Activated effector memory CD4-positive, alpha-beta T cell treated with Interleukin-2 at 50 U/mL for 16 hours (primary cell): ENCODE measurements around the gene IFITM5.
"Not testable (repeated sequence)": the region's sequence is repeated elsewhere in the genome, so short reads cannot be mapped to it uniquely, and the experiment has no call there.

ENCODE experiments used
- DNase-seq: peaks from one replicate; pipeline ENCODE4 v3.0.0-alpha.2; 2020

IFITM5 gene

DNA sequence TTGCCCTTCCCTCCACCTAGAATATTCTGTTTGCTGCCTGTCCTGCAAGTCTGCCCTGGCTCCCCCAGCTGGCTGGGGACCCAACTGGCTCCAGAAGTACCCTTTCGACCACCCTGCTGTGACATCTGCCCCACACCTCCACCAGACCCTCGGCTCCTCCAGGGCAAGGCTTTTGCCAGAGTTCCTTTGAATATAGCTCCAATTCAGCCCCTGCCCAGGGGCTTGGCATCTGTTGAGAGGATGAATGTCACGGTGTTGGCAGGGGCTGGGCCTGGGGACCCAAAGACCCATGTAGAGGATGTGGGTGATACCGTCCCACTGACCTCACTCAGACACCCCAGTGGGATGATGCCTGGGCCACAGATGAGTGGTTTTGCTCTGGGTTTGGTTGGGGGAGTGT lies 17.2 kb downstream of the IFITM5 start:
- DNase-seq = no peak

DNA sequence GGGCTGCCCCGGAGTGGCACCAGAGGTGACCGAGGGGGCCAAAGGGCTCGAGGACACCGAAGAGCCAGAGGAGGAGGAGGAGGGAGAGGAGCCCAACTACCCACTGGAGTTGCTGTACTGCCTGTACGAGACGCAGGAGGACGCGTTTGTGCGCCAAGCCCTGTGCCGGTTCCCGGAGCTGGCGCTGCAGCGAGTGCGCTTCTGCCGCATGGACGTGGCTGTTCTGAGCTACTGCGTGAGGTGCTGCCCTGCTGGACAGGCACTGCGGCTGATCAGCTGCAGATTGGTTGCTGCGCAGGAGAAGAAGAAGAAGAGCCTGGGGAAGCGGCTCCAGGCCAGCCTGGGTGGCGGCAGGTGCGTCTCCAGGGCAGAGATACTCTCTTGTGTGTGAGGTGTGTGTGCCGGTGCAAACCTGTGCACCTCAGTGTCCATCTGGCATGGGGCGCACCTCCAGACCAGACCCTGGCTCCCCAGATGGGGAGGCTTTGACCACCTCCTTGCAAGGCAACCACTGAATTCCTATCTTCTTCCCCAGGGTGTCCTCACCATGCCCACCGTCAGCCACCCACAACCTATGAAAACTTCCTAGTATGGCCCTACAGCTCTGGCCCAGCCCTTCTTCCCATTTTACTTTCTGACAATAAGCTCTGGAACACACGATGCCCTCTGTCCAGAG lies 17.7 kb downstream of the IFITM5 start:
- DNase-seq = no peak

DNA sequence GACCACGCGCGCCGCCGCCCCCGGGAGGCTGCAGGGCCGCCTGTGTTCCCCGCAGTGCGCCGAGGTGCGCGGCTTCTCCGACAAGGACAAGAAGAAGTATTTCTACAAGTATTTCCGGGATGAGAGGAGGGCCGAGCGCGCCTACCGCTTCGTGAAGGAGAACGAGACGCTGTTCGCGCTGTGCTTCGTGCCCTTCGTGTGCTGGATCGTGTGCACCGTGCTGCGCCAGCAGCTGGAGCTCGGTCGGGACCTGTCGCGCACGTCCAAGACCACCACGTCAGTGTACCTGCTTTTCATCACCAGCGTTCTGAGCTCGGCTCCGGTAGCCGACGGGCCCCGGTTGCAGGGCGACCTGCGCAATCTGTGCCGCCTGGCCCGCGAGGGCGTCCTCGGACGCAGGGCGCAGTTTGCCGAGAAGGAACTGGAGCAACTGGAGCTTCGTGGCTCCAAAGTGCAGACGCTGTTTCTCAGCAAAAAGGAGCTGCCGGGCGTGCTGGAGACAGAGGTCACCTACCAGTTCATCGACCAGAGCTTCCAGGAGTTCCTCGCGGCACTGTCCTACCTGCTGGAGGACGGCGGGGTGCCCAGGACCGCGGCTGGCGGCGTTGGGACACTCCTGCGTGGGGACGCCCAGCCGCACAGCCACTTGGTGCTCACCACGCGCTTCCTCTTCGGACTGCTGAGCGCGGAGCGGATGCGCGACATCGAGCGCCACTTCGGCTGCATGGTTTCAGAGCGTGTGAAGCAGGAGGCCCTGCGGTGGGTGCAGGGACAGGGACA lies 18.4 kb downstream of the IFITM5 start:
- DNase-seq = no peak

DNA sequence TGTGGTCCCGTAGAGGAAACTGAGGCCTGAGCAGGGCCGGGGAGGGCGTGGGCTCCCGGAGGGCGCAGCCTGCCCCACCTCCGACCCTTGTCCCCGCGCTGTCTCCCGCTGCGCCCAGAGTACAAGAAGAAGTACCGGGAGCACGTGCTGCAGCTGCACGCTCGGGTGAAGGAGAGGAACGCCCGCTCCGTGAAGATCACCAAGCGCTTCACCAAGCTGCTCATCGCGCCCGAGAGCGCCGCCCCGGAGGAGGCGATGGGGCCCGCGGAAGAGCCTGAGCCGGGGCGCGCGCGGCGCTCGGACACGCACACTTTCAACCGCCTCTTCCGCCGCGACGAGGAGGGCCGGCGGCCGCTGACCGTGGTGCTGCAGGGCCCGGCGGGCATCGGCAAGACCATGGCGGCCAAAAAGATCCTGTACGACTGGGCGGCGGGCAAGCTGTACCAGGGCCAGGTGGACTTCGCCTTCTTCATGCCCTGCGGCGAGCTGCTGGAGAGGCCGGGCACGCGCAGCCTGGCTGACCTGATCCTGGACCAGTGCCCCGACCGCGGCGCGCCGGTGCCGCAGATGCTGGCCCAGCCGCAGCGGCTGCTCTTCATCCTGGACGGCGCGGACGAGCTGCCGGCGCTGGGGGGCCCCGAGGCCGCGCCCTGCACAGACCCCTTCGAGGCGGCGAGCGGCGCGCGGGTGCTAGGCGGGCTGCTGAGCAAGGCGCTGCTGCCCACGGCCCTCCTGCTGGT lies 19.2 kb downstream of the IFITM5 start:
- DNase-seq = no peak

DNA sequence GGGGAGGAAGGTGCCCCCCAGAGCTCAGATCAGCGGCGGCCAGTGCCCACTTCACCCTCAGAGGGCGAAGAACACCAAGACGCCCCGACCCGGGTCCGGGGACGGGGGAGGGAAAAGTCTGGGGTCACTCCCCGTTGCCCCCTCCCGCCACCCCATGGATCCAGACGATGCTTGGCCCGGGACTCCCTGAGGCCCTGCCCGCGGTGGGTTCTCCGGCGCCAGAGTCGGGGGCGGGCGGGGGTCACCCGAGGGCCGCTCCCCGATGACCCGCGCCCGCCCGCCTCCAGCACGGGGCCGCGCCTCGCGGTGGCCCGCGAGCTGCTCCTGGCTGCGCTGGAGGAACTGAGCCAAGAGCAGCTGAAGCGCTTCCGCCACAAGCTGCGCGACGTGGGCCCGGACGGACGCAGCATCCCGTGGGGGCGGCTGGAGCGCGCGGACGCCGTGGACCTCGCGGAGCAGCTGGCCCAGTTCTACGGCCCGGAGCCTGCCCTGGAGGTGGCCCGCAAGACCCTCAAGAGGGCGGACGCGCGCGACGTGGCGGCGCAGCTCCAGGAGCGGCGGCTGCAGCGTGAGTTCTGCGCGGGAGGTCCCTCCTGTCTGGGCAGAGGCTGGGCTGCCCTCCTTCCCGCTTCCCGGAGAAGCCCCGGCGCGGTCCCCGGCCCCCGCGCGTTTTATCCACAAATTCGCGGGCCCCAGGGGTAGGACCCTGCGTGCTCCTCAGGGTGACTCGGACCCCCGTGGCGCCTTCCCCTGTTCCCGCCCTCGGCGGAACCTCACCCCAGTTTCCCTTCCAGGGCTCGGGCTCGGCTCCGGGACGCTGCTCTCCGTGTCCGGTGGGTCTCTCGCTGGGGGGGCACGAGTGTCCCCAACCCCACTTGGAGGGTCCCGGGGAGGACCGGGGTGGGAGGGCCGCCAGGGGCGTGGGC lies 20.0 kb downstream of the IFITM5 start:
- no peak for DNase-seq

DNA sequence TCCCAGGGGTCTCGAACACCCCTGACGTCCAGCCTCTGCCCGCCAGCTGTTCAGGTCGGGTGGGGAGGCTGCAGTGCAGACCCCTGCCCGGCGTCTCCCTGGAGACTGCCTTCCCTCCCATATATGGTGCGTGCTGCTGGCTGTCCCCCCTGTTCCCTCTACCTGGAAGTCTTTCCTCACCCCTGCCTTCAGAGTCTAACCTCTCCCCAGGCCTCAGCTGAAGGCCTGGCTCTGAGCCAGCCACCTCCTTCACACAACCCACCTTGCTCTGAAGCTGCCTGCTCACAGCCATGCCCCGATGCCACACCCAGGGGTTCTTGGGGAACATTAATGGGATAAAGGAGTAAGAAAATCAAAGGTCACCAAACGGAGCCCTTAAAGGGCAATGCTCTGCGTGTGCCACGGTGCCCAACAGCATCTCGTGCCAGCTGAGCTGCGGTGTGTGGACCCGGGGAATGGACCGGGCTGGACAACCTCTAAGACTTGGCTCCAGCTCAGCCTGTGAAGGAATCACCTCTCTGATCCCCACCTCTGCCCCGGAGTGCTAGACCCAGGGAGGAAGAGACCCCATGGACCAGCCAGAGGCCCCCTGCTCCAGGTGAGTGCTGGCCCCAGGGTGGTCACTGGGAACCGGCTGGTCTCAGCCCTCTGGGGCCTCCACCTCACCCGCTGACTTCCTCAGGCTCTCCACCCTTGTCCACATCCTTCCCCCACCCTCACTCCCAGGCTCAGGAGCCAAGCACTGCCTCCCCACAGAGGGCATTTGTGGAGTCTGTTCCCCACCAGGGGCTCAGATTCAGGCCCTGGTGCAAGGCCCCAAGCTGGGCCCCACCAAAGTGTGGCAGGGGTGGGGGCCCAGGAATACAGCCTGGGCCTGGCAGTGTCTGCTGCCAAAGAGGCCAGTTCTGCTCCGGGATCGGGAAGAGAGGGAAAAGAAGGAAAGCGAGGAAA lies 21.1 kb downstream of the IFITM5 start, which contains the start of gene NLRP6:
TSS of gene NLRP6 (plus strand) at position 407 of the 951 bp plus-strand sequence. CDS start at position 570, 163 bp downstream.
- no peak for DNase-seq

DNA sequence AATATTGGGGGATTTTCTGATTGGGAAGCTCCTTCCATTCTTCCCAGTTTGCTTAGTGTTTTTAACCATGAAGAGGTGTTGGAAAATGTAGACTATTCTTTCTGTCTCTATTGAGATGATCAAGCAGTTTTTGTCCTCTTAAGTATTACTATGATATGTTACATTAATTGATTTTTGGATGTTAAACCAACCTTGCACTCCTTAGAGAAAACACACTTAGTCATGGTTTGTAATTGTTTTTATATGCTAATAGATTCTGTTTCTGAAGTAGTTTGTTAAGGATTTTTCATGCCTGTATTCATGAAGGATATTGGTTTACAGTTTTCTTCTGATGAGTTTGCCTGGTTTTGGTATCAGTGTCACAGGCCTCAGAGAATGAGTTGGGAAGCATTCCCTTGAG lies 23.1 kb downstream of the IFITM5 start:
- no peak for DNase-seq

DNA sequence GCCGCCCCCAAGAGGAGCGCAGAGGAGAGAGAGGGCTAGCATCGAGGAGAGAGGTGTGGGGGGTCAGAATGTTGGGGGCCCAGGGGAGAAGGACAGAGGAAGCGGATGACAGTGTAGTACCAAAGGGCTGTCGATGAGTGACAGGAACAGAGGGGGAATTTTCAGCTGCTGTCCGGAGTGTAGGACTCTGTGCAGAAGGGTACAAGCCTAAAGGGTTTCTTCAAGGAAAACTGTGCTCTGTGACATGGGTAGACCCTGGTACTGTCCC lies 26.5 kb downstream of the IFITM5 start:
- DNase-seq = no peak

DNA sequence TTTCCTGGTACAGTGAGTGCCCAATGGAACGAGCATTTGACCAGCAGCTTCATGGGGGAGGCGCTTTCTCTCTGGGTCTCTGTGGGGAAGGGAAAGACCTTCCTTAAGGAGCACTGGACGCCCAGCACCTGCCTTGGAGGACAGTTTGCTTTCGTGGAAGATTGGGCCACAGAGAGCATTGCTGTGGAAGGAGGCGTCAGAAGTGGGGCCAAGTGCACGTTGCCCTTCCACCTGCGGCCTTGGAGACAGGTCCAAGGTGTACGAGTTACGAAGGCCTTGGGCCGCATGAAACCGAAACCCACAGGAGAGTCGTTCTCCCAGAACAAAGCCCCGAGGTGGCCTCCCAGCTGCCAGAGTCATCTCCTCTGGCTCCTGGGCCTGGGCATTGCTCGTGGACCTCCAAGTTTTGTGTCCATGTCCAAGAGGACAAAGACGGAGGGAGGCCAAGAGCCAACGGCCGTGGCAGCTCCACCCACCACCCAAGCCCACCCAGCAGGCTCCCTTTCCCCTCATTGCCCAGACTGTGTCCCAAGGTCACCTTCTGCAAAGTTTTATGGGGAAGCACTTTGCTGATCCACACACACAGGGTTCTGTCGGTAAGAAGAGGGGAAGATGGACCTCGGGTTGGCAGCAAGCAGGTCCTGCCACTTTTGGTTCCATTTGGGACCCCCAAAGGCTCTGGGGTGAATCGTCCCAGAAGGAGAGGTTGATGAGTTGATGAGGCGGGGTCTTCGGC lies 27.0 kb downstream of the IFITM5 start:
- DNase-seq = no peak

DNA sequence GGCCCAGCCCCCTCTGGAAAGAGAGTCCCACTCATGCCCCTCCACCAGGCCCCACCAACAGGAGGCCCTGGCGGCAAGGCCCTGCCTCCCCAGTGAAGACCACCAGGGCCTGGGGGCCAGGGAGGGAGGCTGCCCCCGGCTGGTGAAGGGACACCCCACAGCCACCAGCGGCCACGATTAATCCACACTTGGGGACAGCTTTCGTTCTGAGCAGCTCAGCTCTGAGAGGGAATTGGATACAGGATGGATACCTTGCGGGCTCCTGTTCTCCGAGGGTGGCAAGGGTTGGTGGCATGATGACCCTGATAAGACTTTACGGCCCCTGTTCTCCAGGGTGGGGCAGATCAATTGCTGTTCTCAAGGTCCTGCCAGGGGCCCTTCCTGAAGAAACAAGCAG lies 28.0 kb downstream of the IFITM5 start:
- DNase-seq = no peak

DNA sequence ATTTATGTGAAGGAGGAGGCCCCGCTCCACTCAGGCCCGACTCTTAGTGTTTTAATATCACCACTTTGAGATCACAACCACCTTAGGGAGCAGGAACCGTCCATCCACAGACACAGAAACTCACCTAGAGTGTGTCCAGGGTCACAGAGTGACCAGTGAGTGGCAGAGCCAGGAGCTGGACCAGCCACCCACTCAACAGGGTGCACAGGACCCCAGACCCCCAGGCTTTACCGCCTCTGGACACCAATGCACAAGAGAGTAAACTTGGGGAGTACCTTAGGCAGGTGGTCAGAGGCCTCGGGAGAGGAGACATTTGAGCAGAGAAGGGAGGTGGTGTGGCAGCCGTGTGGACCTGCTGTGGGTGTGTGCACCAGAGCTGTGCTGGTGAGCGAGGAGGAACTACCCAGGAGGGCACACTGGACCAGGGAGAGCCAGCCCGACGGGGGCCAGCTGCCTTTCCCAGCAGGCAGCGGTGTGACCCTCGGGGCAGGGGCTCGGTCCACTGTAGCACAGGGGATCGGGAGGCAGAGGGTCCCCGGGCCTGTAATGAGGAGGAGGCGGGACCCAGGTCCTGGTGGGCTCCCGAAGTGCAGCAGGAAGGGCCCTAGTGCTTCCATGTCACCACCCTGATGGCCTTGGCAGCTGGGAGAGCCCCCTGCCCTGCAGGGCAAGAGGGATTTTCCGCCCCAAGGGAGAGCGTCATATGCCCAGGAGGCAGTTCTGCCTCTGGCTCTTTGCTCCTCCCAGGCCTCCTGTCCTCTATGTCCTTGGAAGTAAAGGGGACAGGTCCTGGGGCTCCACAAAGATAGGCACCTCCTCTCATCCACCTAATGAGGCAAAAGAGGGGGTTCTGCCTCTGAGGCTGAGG lies 28.6 kb downstream of the IFITM5 start:
- no peak for DNase-seq

DNA sequence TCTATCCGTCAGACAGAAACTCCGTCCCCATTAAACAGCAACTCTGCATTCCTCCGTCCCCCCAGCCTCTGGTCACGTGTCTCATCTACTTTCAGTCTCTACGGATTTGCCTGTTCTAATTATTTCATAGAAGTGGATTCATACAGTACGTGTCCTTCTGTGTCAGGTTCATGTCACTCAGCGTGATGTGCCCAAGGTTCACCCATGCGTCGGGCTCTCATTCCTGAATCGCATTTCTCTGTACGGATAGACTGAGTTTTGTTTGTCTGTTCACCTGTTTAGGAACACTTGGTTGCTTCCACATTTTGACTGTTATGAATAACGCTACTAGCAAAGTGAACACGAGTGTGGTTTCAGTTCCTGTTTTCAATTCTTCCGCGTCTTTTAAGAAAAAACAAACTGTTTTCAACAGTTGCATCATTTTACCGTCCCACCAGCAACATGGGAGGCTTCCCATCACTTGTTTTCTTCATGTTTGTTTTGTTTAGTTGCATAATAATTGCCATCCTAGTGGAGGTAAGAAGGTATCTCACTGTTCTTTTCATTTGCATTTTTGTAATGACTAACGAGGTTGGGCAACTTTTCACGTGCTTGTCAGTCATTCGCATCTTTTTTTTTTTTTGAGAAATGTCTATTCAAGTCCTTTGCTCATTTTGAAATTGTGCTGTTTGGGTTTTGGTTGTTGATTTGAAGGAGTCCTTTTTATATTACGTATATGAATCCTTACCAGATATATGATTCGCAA lies 30.0 kb downstream of the IFITM5 start:
- DNase-seq = no peak

DNA sequence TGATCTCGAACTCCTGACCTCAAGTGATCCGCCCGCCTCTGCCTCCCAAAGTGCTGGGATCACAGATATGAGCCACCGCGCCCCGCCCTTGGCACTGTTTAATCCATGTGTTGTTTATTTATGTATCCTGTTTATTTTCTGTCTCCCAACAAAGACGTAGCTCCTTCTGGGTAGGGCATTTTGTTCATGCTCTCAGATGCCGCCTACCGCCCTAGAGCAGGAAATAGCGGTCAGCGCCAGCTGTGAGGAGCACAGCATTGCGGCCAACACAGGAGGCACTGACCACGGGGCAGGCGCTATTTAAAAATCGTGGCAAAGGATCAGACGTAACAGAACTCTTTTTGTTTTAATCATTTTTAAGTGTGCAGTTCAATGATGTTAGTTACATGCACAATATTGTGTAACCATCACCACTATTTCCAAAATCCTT lies 30.6 kb downstream of the IFITM5 start:
- not testable (repeated sequence) for DNase-seq

DNA sequence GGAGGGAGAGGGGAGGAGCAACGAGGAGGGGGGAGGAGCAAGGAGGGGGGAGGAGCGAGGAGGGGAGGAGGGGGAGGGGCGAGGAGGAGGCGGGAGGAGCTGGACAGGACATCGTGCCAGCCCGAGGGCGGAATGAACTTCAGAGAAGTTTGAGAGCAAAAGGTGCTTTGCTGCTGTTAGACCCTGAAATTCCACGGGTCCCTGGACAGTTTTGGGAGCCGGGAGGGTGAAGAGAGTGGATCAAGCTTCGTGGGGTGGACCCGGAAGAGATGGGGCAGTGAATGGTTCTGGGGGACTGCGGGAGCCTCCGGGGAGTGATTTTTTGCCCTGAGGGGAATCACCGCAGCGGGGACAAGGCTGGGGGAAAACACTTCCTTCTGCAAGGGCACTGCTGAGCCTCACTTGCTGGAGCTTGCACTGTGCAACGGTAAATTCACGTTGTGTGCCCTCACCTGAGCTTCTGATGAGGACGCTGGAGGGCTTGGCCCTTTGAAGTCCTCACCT lies 31.8 kb downstream of the IFITM5 start:
- DNase-seq = no peak

DNA sequence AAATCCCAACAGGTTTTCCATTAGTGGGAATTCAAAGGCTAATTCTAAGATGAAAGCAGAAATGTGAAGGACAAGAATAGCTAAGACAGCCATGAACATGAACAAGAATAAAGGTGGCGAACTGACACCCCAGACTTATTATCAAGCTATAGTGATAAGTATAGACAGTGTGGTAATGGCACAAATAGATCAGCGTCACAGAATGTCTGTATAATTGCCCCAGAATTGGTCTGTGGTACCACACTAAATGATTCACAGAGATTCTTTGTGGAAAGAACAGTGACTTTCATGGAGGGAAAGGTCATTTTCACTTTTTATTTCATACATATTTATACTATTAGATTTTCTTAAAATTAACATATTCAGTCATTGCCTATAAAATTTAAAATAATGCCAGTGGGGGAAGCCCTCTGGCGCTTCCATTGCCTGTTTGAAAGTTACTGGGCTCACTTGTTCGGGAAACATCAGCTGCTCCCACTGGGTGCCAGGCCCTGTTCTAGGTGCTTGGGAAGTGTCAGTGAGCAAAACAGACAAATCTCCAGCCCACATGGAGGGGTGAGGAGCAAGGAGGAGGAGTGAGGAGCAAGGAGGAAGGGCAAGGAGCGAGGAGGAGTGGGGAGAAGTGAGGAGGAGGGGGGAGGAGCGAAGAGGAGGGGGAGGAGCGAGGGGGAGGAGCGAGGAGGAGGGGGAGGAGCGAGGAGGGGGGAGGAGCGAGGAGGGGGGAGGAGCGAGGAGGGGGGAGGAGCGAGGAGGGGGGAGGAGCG lies 32.5 kb downstream of the IFITM5 start:
- DNase-seq = no peak

DNA sequence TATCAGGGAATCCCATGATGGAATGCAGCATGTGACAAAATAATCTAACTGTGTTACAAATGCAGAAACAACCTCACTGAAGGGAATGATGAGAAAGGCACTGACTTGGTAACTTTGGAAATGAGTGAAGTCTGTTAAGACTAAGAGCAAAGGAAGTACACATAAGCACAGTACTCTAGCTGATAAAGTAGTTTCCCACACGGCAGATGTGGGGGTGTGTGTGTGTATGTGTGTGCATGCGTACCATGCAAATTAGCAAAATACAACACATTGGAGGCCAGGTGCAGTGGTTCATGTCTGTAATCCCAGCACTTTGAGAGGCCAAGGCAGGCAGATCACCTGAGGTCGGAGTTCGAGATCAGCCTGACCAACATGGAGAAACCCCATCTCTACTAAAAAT lies 37.7 kb downstream of the IFITM5 start:
- no peak for DNase-seq

DNA sequence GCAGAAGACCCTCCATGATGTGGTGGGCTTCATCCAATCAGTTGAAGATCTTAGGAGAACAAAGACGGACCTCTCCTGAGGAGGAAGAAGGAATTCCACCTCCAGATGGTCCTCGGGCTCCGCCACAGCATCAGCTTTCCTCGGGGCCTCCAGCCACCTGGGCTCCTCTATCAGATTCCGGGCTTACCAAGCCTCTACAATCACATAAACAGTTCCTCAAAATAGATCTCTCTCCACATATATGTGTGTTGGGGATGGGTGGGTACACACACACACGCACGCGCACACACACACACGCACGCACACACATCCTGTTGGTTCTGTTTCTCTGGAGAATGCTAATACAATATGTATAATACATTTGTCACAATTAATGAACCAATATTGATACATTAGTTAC lies 39.9 kb downstream of the IFITM5 start:
- no peak for DNase-seq
